Ovary (tissue), 9 donors: ENCODE results near the gene SEC24C. TPM values are rescaled to one million over a fixed set of nuclear protein-coding genes. Genes with fewer than 3 reads are reported as not detected.

Source experiments
- DNase-seq, 5 donors: peaks; one replicate each; pipeline ENCODE4 v3.0.0-alpha.2; 2019 to 2020
- H3K27ac ChIP-seq, 2 donors: fragments of 200-600 bp; one replicate each; pipeline versions ENCODE4 v1.5.1 to v1.8.0; 2019 to 2022
- H3K27me3 ChIP-seq: fragments of 200-600 bp; one replicate; pipeline ENCODE4 v1.8.0; 2022
- H3K36me3 ChIP-seq: fragments of 200-600 bp; sonication (generic); one replicate; pipeline ENCODE4 v1.5.1; 2019
- H3K4me1 ChIP-seq: one replicate; pipeline ENCODE4 v1.8.1; 2013; ENCODE audit warnings: mild to moderate bottlenecking, moderate library complexity; ENCODE audit not compliant: insufficient read depth
- H3K4me3 ChIP-seq: fragments of 200-600 bp; sonication (generic); one replicate; pipeline ENCODE4 v1.5.1; 2017
- H3K9me3 ChIP-seq, 2 donors: fragments of 200-600 bp in 1 of 2; sonication (generic) in 1 of 2; one replicate each; pipeline versions ENCODE4 v1.5.1 to v1.8.1; 2013 to 2019; ENCODE audit warnings: mild to moderate bottlenecking in 1 of 2, moderate library complexity in 1 of 2
- EP300 ChIP-seq: sonication (generic); formaldehyde crosslinking; IDR thresholded peaks from one replicate; pipeline ENCODE4 v1.6.1; 2017; ENCODE audit warnings: antibody characterized with exemption
- POLR2A ChIP-seq: fragments of 450-650 bp; IDR thresholded peaks from one replicate; pipeline ENCODE4 v1.6.1; 2017; ENCODE audit warnings: antibody characterized with exemption, mild to moderate bottlenecking, moderate library complexity
- WGBS, 3 donors: extraction: QIAGEN DNeasy Blood & Tissue Kit in 1 of 3; methylation state at CpG; one replicate each; pipeline versions ENCODE4 v1.1.5 to v1.1.7; 2013 to 2017; 5-methylcytosine and 5-hydroxymethylcytosine counted together
- intact Hi-C, 4 donors: fragments of 100-400 bp; cut with DNase I; formaldehyde crosslinking; loops; one replicate each; pipeline versions ENCODE4 v1.11.0 to v1.15.1; 2022 to 2023
- polyA plus RNA-seq, 2 donors: library from polyadenylated mRNA; stranded (reverse); fragments of 200-250 nt in 1 of 2; fragments of 350-450 nt in 1 of 2; fragmentation: Illumina TruSeq in 1 of 2; extraction: RNeasy Lipid Tissue Mini Kit (QIAGEN cat#74804) in 1 of 2; gene quantifications; one replicate each; pipeline ENCODE4 v1.2.3, GENCODE V29; 2013 to 2014
- total RNA-seq, 7 donors: library from RNA; depleted of rRNA in 2 of 7; stranded (reverse); fragments of >200 nt in 2 of 7; fragmentation: NEBNext Ultra II Directional in 3 of 7; extraction: Animal tissue kit (Norgen Biotek cat#: 25700) in 3 of 7; gene quantifications; one replicate each; pipeline versions ENCODE4 v1.1.0 to v1.2.4, GENCODE V29; 2016 to 2023
- TF ChIP-seq, protein P1 (sequence below), 3 donors: fragments of 450-650 bp in 2 of 3; fragments of 200-600 bp in 1 of 3; IDR thresholded peaks; one replicate each; pipeline versions ENCODE4 v1.5.1 to v1.8.0; 2016 to 2022; ENCODE audit warnings: antibody characterized with exemption in 3 of 3, mild to moderate bottlenecking in 1 of 3
- donor health status: DM: no; HTN: no; CAD: no; lungs with moderate emphysema.
- donor health status: DM: no; HTN: no; CAD: no.
- donor health status: Bipolar disorder and iron deficiency.
- donor health status: DM: yes; HTN: yes; CAD: no.
- donor health status: DM: no; HTN: no; CAD: no.
- donor health status: DM: yes; HTN: yes; CAD: no.

The SEC24C gene
- total and polyA plus RNA-seq, 9 donors: 30.3 to 70.4 (median 58.8) TPM

DNA sequence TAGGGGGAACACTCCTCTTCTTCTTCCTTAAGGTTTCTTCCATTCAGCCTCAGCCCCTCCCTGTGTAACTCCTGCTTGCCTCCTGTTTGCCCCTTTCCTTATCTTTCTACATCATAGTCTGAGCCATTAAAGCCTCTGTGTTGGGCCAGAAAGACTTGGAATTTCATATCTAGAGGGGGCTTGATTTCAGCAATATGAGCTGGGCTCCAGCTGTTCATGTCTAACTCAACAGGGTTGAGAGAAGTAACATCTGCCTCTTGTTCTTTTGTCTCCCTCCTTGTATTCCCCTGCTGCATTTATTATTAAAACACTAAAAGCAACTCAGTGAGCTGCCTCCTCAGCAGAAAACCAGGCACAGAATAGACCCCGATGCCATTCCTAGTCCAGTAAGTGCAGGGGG is 17.6 kb downstream of the SEC24C start:
- Histone ChIP-seq H3K9me3 (no peaks in the 10 kb centered on the region), H3K4me3 (no peak overlapping the region), H3K27ac (no peak overlapping the region), H3K36me3 (no peaks in the 10 kb centered on the region), H3K4me1 (no peaks in the 10 kb centered on the region), H3K27me3 (no peaks in the 10 kb centered on the region)
- TF ChIP-seq EP300: no peak
- TF ChIP-seq, protein P1, sequence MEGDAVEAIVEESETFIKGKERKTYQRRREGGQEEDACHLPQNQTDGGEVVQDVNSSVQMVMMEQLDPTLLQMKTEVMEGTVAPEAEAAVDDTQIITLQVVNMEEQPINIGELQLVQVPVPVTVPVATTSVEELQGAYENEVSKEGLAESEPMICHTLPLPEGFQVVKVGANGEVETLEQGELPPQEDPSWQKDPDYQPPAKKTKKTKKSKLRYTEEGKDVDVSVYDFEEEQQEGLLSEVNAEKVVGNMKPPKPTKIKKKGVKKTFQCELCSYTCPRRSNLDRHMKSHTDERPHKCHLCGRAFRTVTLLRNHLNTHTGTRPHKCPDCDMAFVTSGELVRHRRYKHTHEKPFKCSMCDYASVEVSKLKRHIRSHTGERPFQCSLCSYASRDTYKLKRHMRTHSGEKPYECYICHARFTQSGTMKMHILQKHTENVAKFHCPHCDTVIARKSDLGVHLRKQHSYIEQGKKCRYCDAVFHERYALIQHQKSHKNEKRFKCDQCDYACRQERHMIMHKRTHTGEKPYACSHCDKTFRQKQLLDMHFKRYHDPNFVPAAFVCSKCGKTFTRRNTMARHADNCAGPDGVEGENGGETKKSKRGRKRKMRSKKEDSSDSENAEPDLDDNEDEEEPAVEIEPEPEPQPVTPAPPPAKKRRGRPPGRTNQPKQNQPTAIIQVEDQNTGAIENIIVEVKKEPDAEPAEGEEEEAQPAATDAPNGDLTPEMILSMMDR (IDR thresholded peaks at IDR 0.05): no peak
- TF ChIP-seq POLR2A: no peak
- DNase-seq: no peak
- 63 to 83% (median 71%) methylated on average over 1 of the region's 1 CpG for WGBS, 3 donors
- intact Hi-C loops: no loop called here

GRCh38 chr10:73762915-73763314 is 18.7 kb downstream of the SEC24C start:
- intact Hi-C loops: no loop called here
- no peaks in the 10 kb centered on the region for H3K4me1 ChIP-seq
- no peaks in the 10 kb centered on the region for H3K27me3 ChIP-seq
- TF ChIP-seq POLR2A (no peak), EP300 (no peak)
- TF ChIP-seq, protein P1 (IDR thresholded peaks at IDR 0.05): no peak
- no peak for DNase-seq
- WGBS, 3 donors: 69 to 71% (median 70%) methylated on average over 2 of the region's 2 CpGs
- H3K4me3 ChIP-seq: no peak overlapping the region
- H3K27ac ChIP-seq: no peak overlapping the region
- no peaks in the 10 kb centered on the region for H3K9me3 ChIP-seq
- no peaks in the 10 kb centered on the region for H3K36me3 ChIP-seq

GRCh38 chr10:73763343-73763742 is 19.2 kb downstream of the SEC24C start:
- no peaks in the 10 kb centered on the region for H3K27me3 ChIP-seq
- no peaks in the 10 kb centered on the region for H3K9me3 ChIP-seq
- TF ChIP-seq EP300 (no peak), POLR2A (no peak)
- TF ChIP-seq, protein P1 (IDR thresholded peaks at IDR 0.05): no peak
- 83 to 90% (median 87%) methylated on average over 2 of the region's 2 CpGs for WGBS, 3 donors
- no peak for DNase-seq
- H3K27ac ChIP-seq: no peak overlapping the region
- H3K4me1 ChIP-seq: no peaks in the 10 kb centered on the region
- no peak overlapping the region for H3K4me3 ChIP-seq
- intact Hi-C loops: no loop called here
- no peaks in the 10 kb centered on the region for H3K36me3 ChIP-seq

DNA sequence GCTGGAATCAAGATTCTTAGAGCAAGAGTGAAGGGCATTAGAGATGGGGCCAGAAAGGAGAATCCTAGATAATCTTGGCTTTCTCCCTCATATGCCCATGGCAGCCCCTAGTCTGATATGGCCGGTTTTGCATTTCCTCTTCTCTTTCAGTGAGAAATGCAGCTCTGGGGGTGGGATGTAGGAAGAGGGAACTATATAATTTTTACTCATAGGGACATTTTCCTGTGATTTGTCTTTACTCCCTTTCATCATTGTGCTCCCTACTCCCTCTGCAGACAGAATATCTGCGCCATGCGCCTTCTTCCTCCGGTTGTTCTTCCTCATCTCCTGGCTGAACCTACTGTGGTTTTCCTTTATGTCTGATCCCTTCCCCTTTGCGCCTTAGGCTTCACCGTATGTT is 20.9 kb downstream of the SEC24C start:
- Histone ChIP-seq H3K27ac (no peak overlapping the region), H3K27me3 (no peaks in the 10 kb centered on the region), H3K36me3 (no peaks in the 10 kb centered on the region), H3K9me3 (no peaks in the 10 kb centered on the region), H3K4me1 (no peaks in the 10 kb centered on the region), H3K4me3 (no peak overlapping the region)
- intact Hi-C loops: no loop called here
- no peak for DNase-seq
- WGBS, 3 donors: 93 to 94% (median 93%) methylated on average over 6 of the region's 6 CpGs
- TF ChIP-seq EP300 (no peak), POLR2A (no peak)
- TF ChIP-seq, protein P1 (IDR thresholded peaks at IDR 0.05): no peak
